Fibroblast of mammary gland (primary cell): ENCODE measurements around the gene IGFBP4.

ENCODE experiments used
- DNase-seq: peaks from one replicate; pipeline ENCODE4 v3.0.0-alpha.2; 2010; ENCODE audit warnings: low read depth
- H3K4me3 ChIP-seq: 2 replicates; pipeline ENCODE4 v1.5.1; 2011; ENCODE audit warnings: low read depth, mild to moderate bottlenecking, low read length, moderate library complexity; ENCODE audit not compliant: control insufficient read depth
- CTCF ChIP-seq: conservative IDR thresholded peaks from 2 replicates; pipeline ENCODE4 v1.5.1; 2011; ENCODE audit warnings: low read depth, low read length, inconsistent platforms; ENCODE audit not compliant: control insufficient read depth, insufficient read depth

IGFBP4 gene

DNA sequence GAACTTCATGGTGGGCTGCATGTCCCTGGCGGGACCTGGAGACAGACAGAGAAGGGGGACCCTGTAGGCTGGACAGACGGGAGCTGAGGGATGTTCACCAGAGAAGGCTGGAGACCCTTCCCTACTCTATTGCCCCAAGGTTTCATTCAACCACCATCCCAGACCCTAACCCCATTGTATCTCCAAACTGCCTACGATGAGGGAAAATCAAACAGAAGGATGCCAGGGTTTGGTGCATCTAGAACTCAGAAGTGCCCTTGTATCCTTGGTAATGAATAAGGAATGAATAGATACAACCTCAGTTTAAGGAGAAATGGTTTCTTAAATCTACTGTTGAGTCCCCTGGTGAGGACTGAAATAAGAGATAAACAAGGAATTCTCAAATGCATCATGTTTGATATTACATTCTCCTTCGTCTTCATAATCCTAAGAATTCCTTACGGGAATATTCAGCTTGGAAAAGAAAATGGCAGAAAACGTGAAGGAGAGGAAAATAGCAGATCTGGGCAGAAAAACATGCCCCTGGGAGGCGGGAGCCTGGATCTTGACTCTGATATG, 41.8 kb downstream of the IGFBP4 start:
- DNase-seq, result no peak
- H3K4me3 ChIP-seq, result no peak overlapping the region
- no peak for TF ChIP-seq CTCF

DNA sequence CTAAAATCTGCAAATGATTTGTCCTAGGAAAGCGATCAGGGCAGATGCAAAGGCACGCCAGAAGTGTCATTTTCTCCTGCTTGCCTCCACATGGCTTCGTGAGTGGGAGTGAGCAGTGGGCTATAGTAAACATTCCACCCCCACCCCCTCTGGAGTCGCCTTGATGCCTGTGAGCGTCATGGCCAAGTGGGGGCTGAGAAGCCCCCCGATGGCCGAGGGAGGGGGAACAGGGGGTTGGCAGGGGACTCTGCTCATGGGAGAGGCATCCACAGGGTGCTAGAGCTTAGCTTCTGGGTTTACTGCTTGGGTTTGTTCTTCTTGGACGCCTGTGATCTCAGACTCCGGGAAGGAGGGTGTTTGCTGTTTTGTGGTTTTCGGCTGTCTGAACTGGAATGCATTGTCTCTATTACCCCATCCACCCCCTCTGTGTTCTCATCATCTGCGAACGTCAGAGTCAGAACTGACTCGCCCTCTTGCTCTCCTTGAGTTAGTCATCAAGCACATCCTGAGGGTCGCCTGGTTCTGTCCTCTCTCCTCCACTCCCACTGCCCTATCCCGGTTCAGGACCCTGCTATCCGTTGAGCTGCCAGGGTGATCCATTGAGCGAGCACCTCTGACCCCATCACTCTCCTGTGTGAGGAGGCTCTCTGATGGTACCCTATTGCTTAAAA, 42.7 kb downstream of the IGFBP4 start:
- TF ChIP-seq CTCF, result no peak
- peak; percentile 100 for DNase-seq
- no peak overlapping the region for H3K4me3 ChIP-seq

DNA sequence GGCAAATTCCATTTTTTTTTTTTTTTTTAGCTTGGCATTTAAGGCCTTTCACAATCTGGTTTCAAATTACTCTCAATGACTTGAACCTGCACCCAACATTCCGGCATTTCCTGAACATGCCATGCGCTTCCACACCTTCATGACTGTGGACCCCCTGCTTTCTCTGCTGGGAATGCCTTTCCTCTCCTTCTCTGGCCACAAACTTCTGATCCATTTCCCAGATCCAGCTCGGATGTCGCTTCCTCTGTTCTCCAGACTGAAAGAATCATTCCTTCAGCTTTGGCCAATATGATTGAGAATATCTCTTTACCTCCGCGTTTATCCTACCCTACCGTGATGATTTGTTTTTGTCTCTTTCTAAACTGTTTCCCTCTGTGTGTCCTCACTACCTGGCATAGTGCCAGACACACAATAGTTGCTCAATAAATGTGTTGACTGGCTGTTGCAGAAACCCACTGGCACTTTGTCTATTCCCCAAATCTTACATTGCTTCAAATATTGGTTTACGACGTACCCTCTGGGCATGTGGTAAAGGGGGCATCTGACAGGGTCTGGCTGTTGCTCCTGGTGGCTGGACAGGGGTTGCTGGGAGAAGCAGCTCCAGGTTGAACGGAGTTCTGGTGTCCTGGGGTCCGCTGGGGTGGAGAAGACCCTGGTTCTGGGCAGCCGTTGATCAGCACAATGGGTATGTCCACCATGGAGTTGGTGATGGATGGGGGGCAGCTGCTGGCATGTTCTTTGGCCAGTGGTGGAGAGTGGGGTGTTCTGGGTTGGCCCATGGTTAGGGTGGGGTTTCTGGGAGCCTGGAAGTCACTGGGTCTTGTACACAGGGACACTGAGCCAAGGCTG, 43.5 kb downstream of the IGFBP4 start:
- TF ChIP-seq CTCF, result no peak
- H3K4me3 ChIP-seq, result no peak overlapping the region
- peak; percentile 90 for DNase-seq

DNA sequence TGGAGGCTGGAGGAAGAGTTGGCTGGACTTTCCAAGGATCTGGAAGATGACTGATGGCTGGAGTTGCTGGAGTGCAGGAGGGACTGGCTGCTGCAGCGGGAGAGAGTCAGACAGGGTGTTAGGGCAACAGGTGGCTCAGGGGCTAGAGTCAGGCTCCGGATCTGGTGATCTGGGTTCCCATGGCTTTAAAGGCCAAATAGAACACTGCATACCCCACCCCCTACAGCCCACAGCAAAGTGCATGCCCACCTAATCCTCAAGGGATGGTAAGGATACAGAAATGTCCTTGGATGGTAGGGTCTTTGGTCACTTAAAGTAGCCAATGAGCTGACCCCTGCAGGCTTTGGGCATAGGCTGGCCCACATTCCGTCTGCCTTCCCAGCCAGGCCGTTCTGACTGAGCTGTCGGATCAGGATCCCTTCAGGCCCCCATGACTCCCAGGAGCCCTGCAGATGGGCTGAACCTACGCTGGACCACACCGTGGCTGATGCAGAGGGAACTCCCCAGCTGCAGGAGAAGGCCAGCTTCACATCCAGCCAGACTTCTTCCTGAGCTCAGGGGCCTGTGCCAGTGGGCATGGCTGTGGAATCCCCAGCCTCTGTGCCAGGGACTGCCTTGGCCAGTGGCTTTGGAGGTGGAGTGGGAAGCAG, 44.2 kb downstream of the IGFBP4 start:
- no peak for DNase-seq
- no peak overlapping the region for H3K4me3 ChIP-seq
- no peak for TF ChIP-seq CTCF

GRCh38 chr17:40490289-40490853, 47.1 kb downstream of the IGFBP4 start:
- no peak overlapping the region for H3K4me3 ChIP-seq
- peak; percentile 80 for DNase-seq
- no peak for TF ChIP-seq CTCF

DNA sequence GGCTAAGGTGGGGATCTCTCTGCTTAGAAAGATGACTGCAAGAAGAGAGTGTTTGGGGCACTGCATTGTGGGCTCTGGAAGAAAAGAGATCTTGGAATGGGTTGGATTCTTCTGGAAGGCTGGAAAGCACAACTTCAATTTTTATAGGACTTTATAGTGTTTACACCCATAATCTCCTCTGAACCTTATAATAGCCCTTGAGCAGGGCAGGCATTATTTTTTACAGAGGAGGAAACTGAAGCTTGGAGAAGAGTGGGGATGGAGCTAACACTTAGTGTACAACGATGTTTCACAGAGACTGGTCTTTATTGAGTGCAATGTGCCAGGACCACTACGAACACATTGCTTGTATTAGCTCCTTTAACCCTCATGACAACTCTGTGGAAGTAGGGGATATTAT, 47.7 kb downstream of the IGFBP4 start:
- TF ChIP-seq CTCF, result no peak
- H3K4me3 ChIP-seq, result no peak overlapping the region
- no peak for DNase-seq
